Measurements from ENCODE around the gene RPL3. TPM values are rescaled to one million over a fixed set of nuclear protein-coding genes. Genes with fewer than 3 reads are reported as not detected.

Gene RPL3
- total RNA-seq, 2 experiments from 2014 or later = 1,927 to 2,015 TPM

DNA sequence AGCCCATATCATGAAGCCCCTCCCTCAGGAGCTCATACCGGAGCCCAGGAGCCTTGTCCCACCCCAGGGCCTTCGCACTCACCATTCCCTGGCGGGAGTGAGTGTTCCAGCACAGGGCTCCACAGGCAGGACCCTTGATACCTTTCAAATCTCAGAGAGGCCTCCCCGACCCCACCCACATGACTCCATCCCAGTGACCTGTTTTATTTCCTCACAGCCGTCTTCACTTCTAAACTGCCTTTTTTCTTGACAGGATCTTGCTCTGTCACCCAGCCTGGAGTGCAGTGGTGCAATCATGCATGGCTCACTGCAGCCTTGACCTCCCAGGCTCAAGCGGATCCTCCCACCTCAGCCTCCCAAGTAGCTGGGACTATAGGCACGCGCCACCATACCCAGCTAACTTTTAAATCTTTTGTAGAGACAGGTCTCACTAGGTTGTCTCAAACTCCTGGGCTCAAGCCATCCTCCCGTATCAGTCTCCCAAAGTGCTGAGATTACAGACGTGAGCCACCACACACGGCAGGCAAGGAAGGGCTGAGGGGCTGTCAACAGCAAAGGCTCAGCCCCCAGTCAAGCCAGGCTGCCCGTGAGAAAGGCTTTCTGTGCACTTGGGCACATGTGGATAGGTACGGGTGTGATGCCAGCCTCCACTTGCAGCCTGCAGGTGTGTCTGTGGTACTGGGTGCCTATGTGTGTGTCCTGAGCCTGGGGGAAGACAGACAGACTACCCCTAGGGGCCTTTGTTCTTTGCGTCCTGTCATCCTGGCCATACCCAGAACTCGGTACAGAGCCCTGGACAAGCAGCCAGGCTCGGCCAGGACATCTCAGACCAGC, 9.3 kb downstream of the RPL3 start:
- Mint-ChIP-seq H3K27me3 (no peaks in the 10 kb centered on the region), H3K4me3 (no peak overlapping the region), H3K9me3 (no peaks in the 10 kb centered on the region), H3K27ac (no peak overlapping the region), H3K4me1 (peaks cover 13% of the 10 kb centered on the region), H3K36me3 (peaks cover 11% of the 10 kb centered on the region)
- DNase-seq (no peak), ATAC-seq (ENCODE audit: low read depth) (no peak)
- POLR2A ChIA-PET = interaction anchor here (1.0 to 2.3 kb wide), 4 partner anchors 9 to 140 kb away, joined by 3 to 10 read pairs (median 7); partner anchors contain the start of gene RPL3

DNA sequence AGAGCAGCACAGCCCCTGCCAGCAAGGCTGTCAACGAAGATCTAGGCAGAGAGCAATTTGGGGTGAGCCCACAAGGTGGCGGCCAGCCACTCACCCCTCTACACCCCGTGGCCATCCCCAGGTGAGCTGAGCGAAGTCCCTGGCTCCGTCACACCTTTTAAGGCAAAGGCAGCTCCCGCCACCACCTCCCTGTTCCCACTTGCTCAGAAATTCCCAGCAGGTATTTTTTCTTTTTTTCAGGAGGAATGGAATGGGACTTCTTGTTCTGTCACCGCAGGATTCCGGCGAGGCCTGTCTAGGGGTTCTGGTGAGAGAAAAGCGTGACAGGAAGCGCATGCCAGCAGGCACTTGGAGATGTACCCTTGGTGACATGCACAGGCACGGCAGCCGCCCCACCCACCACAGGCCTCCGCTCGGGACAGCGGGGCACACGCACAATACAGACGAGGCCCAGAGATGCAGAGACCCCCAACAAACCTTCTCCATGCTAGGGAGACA, 10.0 kb downstream of the RPL3 start:
- peaks cover 6% of the 10 kb centered on the region for H3K36me3 Mint-ChIP-seq
- H3K27ac Mint-ChIP-seq = no peak overlapping the region
- no peak overlapping the region for H3K4me3 Mint-ChIP-seq
- H3K27me3 Mint-ChIP-seq = no peaks in the 10 kb centered on the region
- POLR2A ChIA-PET = interaction anchor here (1.2 to 1.4 kb wide), 2 partner anchors 10 to 139 kb away, joined by 3 to 9 read pairs; partner anchors contain the start of gene RPL3
- ATAC-seq (ENCODE audit: low read depth) (no peak), DNase-seq (no peak)
- H3K9me3 Mint-ChIP-seq = no peaks in the 10 kb centered on the region
- peaks cover 10% of the 10 kb centered on the region for H3K4me1 Mint-ChIP-seq

DNA sequence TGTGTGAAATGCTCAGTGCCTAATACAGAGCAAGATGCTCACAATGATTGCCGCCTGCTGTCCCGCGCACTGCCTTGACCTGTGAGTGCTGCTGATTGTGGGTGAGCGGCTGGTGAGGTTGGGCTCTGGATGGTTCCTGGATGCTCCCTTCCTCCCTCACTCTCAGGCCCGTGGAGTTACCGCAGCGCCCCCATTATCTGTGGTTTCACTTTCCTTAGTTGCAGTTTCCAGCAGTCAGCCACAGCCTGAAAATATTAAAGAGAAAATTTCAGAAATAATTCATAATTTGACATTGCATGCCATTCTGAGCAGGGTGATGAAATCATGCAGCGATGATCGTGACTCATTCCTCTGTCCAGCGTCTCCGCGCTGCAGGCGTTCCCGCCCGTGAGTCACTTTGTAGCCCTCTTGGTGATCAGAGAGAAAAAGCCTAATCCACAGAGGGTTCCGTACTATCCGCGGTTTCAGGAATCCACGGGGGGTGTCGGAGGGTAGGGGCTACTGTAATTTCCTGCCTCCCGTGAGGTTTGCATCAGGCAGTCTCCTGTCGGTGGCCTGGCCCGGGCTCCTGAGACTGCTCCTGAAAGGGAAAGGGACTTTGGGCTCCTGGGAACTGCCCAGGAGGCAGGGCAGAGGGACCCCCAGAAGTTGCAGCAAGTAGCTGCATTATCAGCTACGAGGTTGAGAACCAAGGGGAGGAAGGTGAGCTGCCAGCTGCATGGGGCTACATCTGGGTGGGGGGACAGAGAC, 10.6 kb downstream of the RPL3 start:
- DNase-seq (no peak), ATAC-seq (ENCODE audit: low read depth) (no peak)
- POLR2A ChIA-PET = interaction anchor here (0.6 to 1.4 kb wide), 3 partner anchors 10 to 656 kb away, joined by 3 to 9 read pairs (median 3); partner anchors contain the start of gene RPL3
- H3K27ac Mint-ChIP-seq = no peak overlapping the region
- peaks cover 6% of the 10 kb centered on the region for H3K36me3 Mint-ChIP-seq
- no peak overlapping the region for H3K4me3 Mint-ChIP-seq
- no peaks in the 10 kb centered on the region for H3K27me3 Mint-ChIP-seq
- peaks cover 10% of the 10 kb centered on the region for H3K4me1 Mint-ChIP-seq
- no peaks in the 10 kb centered on the region for H3K9me3 Mint-ChIP-seq

DNA sequence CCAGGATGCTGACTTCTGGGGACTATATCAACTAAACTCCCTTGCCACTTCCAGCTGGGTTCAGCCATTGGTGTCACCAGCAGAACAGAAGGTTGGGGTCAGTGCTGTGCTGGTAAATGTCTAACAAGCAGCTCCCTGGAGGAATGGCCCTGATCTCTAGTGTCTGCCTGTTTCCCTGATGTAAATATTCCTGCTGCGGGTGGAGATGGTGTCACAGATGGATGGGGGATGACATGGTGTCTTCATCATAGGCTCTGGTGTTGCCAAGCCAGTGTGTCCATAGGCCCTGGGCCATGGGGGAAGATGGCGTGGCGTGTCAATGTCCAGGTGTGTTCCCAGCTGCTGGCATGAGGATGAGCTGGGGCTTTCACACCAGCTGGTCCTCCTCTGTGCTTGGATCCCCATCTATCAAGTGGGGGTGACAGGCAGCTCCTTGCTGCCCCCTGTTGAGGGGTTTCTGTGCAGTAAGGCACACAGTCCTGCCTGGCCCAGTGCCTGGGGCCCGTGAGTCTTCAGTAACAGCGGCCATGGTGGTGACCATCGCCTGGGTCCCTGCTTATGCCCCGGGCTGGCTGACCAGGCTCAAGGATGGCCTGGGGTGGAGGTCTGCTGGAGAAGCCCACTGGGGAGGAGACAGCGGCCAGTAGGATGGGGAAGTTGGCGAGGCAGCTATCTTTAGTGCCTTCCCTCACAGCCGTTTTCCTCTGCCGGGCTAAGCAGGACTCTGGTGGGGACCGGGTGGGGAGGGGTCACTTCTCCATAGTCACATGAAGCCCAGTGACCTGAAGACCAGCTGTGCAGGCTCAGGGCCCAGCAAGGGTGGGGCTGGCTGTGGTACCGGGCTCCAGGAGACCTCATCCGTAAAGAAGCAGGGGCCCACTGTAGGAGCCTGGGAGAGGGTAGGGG, 12.7 kb downstream of the RPL3 start:
- peak; percentile 63 for ATAC-seq (ENCODE audit: low read depth)
- POLR2A ChIA-PET = interaction anchor here (1.1 to 1.8 kb wide), 5 partner anchors 10 to 136 kb away, joined by 3 to 14 read pairs (median 4); partner anchors contain the start of gene RPL3
- DNase-seq = peak; percentile 62
- Mint-ChIP-seq H3K4me3 (no peak overlapping the region), H3K9me3 (no peaks in the 10 kb centered on the region), H3K27me3 (no peaks in the 10 kb centered on the region), H3K27ac (no peak overlapping the region), H3K36me3 (peaks cover 2% of the 10 kb centered on the region), H3K4me1 (peaks cover 6% of the 10 kb centered on the region)

DNA sequence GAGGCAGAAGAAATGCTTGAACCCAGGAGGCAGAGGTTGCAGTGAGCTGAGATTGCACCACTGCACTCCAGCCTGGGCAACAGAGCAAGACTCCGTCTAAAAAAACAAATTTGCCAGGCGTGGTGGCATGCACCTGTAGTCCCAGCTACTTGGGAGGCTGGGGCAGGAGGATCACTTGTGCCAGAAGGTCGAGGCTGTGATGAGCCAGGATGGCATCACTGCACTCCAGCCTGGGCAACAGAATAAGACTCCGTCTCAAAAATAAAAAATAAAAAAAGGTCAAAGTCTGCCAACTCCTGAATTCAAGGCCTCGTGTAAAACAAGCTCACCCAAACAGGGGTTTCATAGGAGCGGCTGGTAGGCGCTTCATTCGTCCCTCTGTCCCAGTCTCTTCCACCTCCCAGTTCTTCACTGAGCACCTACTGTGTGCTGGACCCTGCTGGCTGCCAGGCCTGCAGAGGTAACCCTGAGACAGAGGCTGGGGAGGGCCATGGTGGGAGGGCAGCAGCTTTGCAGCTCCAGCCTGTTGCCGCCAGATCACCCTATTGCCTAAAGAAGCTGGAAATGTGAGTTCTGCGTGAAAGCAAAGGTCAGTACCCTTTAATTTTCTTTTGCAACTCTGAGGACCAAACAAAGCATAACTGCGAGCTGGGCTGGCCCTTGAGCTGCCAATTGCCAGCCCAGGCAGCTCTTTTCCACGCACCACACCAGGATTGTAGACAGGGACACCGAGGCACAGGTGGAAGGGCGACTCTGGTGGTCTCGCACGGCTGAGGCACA, 15.3 kb downstream of the RPL3 start:
- Mint-ChIP-seq H3K27me3 (peaks cover 21% of the 10 kb centered on the region), H3K9me3 (no peaks in the 10 kb centered on the region), H3K4me1 (peaks cover 9% of the 10 kb centered on the region), H3K27ac (no peak overlapping the region), H3K4me3 (no peak overlapping the region), H3K36me3 (peaks cover 2% of the 10 kb centered on the region)
- no peak for DNase-seq
- POLR2A ChIA-PET = interaction anchor here (1.2 to 2.1 kb wide), 5 partner anchors 11 to 133 kb away, joined by 3 to 9 read pairs (median 3); partner anchors contain the start of gene RPL3
- no peak for ATAC-seq (ENCODE audit: low read depth)

DNA sequence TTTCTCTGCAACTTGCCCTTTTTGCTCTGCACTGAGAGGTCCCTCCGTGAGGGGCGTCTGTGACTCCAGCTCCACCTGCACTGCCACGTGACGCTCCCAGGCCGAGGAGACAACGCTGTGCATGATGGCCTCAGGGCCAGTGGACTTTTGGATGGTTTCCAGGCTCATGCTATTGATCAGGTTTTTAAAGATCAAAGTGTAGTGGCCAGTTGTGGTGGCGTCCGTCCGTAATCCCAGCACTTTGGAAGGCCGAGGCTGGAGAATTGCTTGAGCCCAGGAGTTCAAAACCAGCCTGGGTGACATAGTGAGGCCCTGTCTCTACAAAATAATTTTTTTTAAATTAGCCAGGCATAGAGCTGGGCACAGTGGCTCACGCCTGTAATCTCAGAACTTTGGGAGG, 16.1 kb downstream of the RPL3 start:
- POLR2A ChIA-PET = interaction anchor here (1.2 to 2.1 kb wide), 4 partner anchors 11 to 128 kb away, joined by 3 to 9 read pairs (median 4); partner anchors contain the start of gene RPL3
- Mint-ChIP-seq H3K9me3 (no peaks in the 10 kb centered on the region), H3K4me3 (no peak overlapping the region), H3K27me3 (peaks cover 22% of the 10 kb centered on the region), H3K36me3 (peaks cover 2% of the 10 kb centered on the region), H3K4me1 (peaks cover 8% of the 10 kb centered on the region), H3K27ac (no peak overlapping the region)
- no peak for ATAC-seq (ENCODE audit: low read depth)
- DNase-seq = no peak

DNA sequence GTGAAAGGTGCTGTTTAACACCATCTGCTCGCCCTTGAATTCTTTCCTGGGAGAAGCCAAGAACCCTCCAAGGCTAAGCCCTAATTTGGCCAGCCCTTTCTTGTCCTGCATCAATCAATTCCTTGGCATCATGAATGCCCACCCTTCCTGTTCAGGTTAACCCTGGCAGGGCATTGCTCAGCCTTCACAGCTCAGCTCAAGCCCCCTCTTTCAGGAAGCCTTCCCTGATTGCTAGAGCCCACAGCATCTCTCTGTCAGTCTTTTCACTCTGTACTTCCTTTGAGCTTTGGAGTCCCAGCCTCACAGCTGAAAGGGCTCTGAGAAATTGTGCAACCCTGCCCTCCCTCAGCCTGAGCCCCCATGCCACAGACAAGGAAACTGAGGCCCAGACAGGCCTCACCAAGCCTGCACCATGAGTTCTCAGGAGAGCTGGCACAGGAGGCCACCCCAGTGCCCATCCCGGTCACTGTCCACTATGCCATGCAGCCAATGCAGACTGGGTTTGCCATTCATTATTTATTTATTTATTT, 16.9 kb downstream of the RPL3 start:
- POLR2A ChIA-PET = interaction anchor here (1.2 to 1.6 kb wide), 2 partner anchors 12 to 127 kb away, joined by 3 read pairs; no protein-coding TSS in a partner anchor
- H3K4me3 Mint-ChIP-seq = no peak overlapping the region
- ATAC-seq (ENCODE audit: low read depth) = no peak
- H3K9me3 Mint-ChIP-seq = no peaks in the 10 kb centered on the region
- peaks cover 10% of the 10 kb centered on the region for H3K4me1 Mint-ChIP-seq
- H3K27me3 Mint-ChIP-seq = peaks cover 28% of the 10 kb centered on the region
- peaks cover 2% of the 10 kb centered on the region for H3K36me3 Mint-ChIP-seq
- H3K27ac Mint-ChIP-seq = peak overlapping the region; percentile 43
- DNase-seq = no peak

DNA sequence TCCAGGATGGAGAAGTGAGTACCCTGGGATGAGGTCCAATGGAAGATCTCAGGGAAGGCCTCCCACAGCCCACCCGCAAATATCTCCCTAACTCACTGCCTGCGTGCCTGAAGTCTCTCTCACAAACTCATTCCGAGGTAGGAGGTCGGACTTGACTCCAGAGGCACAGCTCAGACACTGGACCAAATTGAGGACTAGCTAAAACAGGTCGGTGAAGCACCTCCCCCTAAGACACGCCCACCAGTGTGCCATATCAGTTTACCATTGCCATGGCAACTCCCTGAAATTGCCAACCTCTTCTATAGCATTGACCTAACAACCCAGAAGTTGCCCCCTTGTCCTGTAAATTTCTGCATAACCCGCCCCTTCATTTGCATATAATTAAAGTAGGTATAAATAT, 17.5 kb downstream of the RPL3 start:
- Mint-ChIP-seq H3K27ac (no peak overlapping the region), H3K4me1 (peaks cover 10% of the 10 kb centered on the region), H3K36me3 (peaks cover 2% of the 10 kb centered on the region), H3K9me3 (no peaks in the 10 kb centered on the region), H3K27me3 (peaks cover 28% of the 10 kb centered on the region), H3K4me3 (no peak overlapping the region)
- ATAC-seq (ENCODE audit: low read depth) = no peak
- POLR2A ChIA-PET = no interaction called here
- no peak for DNase-seq

DNA sequence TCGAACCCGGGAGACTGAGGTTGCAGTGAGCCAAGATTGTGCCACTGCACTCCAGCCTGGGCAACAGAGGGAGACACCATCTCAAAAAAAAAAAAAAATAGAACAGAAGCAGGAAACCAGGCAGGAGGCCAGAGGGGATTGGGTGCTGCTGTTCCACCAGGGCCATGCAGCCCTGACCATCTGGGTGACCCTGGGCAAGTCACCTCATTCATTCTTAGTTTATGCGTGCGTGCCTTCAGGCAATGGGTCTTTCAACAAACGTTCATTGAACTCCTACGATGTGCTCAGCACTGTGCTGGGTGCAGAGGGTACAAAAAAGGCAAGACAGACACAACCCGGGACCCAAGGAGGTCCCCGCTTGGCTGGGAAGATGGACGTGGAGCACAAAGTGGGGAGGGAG, 18.3 kb downstream of the RPL3 start:
- POLR2A ChIA-PET = no interaction called here
- Mint-ChIP-seq H3K9me3 (no peaks in the 10 kb centered on the region), H3K27ac (no peak overlapping the region), H3K4me1 (peaks cover 9% of the 10 kb centered on the region), H3K36me3 (no peaks in the 10 kb centered on the region), H3K27me3 (peaks cover 31% of the 10 kb centered on the region), H3K4me3 (no peak overlapping the region)
- DNase-seq (no peak), ATAC-seq (ENCODE audit: low read depth) (no peak)

DNA sequence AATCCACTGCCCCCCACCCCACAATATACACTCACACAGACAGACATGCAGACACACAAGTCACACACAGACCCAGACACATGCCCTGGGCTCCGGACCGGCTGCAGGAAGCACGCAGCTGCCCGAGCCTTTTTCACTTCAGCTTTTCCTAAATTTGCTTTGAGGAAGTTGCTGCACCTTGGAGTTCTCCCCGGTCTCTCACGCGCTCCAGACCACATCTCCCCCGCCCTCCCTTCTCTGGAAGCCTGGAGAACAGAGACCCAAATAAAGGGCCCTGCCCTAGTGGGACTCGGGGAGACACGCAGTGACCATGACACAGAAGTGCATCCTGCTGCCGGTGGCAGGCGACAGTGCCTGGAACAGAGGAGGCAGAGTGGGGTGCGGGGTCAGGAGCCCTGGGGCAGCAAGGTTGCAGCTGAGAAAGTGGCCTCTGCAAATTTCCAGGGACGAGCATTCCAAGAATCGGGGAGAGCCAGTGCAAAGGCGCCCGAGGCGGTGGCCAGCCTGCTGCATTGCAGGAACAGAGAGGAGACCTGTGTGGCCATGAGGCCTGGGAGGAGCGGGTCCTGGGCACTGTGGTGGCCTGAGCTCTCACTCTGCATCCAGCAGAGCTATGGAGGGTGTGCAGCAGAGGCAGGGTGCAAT, 19.1 kb downstream of the RPL3 start:
- Mint-ChIP-seq H3K27me3 (peaks cover 31% of the 10 kb centered on the region), H3K4me3 (no peak overlapping the region), H3K27ac (no peak overlapping the region), H3K9me3 (no peaks in the 10 kb centered on the region), H3K4me1 (peaks cover 9% of the 10 kb centered on the region), H3K36me3 (no peaks in the 10 kb centered on the region)
- POLR2A ChIA-PET = no interaction called here
- ATAC-seq (ENCODE audit: low read depth) (no peak), DNase-seq (no peak)

DNA sequence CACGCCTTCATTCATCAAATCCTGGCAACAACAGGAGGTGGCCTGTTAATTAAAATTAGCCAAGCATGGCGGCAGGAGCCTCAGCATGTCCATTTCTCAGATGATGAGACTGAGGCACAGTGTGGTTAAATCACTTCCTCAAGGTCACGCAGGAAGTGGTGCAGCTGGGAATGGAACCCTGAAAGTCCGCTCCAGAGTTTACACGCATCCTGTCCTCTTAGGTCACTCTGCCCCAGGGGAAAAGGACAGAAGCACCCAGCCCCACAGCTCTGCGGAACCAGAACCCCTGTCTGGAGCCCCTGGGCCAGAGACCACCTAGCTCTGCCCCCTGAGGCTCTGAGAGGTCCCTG, 19.6 kb downstream of the RPL3 start:
- H3K4me3 Mint-ChIP-seq = no peak overlapping the region

More for the DNA sequence above, 19.6 kb downstream of the RPL3 start:
- ATAC-seq (ENCODE audit: low read depth) = no peak
- no peak for DNase-seq
- H3K9me3 Mint-ChIP-seq = no peaks in the 10 kb centered on the region
- H3K4me1 Mint-ChIP-seq = peaks cover 9% of the 10 kb centered on the region
- no peaks in the 10 kb centered on the region for H3K36me3 Mint-ChIP-seq
- no peak overlapping the region for H3K27ac Mint-ChIP-seq
- peaks cover 31% of the 10 kb centered on the region for H3K27me3 Mint-ChIP-seq
- POLR2A ChIA-PET = no interaction called here

Measured in activated naive CD8-positive, alpha-beta T cell treated with anti-CD3 and anti-CD28 coated beads, Interleukin-2, amount 10 ng/mL, durations not matched to agents 7 days and 5 days (primary cell).